ENCODE results near the gene DENND2A.

Gene DENND2A

DNA sequence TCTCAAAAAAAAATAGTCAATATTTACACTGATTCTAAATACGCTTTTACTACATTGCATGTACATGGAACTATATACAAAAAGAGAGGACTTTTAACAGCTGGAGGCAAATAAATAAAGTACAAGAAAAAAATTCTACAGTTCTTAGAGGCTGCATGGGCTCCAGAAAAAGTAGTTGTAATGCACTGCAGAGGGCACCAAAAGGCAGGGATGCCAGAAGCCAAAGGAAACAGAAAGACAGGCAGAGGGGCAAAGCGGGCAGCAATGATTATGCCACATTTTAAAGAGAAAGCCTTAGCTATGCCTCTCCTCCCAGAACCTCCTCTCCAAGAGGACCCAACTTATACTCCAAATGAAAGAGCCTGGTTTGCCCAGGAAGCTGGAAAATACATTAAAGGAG lies 20.5 kb upstream of the DENND2A start:
- Histone ChIP-seq H3K9me3 (ENCODE audit: control insufficient read depth in 1 of 2, low read length in 2 of 2) (no peaks in the 10 kb centered on the region), H3K27me3 (ENCODE audit: control insufficient read depth in 1 of 2, insufficient read depth in 2 of 2, low read length in 2 of 2) (no peaks in the 10 kb centered on the region), H3K4me3 (ENCODE audit: low read depth in 1 of 2, low read length in 2 of 2) (no peak overlapping the region), H3K36me3 (ENCODE audit: control insufficient read depth in 1 of 2, insufficient read depth in 2 of 2, low read length in 2 of 2) (no peaks in the 10 kb centered on the region), H3K27ac (ENCODE audit: low read depth, low read length) (no peak overlapping the region), H3K9ac (ENCODE audit: low read depth in 1 of 2, low read length in 2 of 2) (no peak overlapping the region), H3K4me1 (ENCODE audit: control insufficient read depth in 1 of 2, insufficient read depth in 2 of 2, low read length in 2 of 2) (peaks cover 0 to 9% of the 10 kb centered on the region in 2 donors)

GRCh38 chr7:140659856-140660255 lies 19.2 kb upstream of the DENND2A start:
- Histone ChIP-seq H3K9me3 (ENCODE audit: control insufficient read depth in 1 of 2, low read length in 2 of 2) (no peaks in the 10 kb centered on the region), H3K27ac (ENCODE audit: low read depth, low read length) (no peak overlapping the region)

GRCh38 chr7:140657891-140658290 lies 17.3 kb upstream of the DENND2A start:
- no peak overlapping the region for H3K27ac ChIP-seq (ENCODE audit: low read depth, low read length)
- H3K4me1 ChIP-seq (ENCODE audit: control insufficient read depth in 1 of 2, insufficient read depth in 2 of 2, low read length in 2 of 2) = peaks cover 0 to 16% of the 10 kb centered on the region in 2 donors
- H3K36me3 ChIP-seq (ENCODE audit: control insufficient read depth in 1 of 2, insufficient read depth in 2 of 2, low read length in 2 of 2) = no peaks in the 10 kb centered on the region
- no peak overlapping the region for H3K4me3 ChIP-seq (ENCODE audit: low read depth in 1 of 2, low read length in 2 of 2)
- H3K27me3 ChIP-seq (ENCODE audit: control insufficient read depth in 1 of 2, insufficient read depth in 2 of 2, low read length in 2 of 2) = no peaks in the 10 kb centered on the region
- H3K9ac ChIP-seq (ENCODE audit: low read depth in 1 of 2, low read length in 2 of 2) = no peak overlapping the region
- no peaks in the 10 kb centered on the region for H3K9me3 ChIP-seq (ENCODE audit: control insufficient read depth in 1 of 2, low read length in 2 of 2)

More at GRCh38 chr7:140659856-140660255, 19.2 kb upstream of the DENND2A start:
- Histone ChIP-seq H3K4me1 (ENCODE audit: control insufficient read depth in 1 of 2, insufficient read depth in 2 of 2, low read length in 2 of 2) (peaks cover 0 to 13% of the 10 kb centered on the region in 2 donors), H3K27me3 (ENCODE audit: control insufficient read depth in 1 of 2, insufficient read depth in 2 of 2, low read length in 2 of 2) (no peaks in the 10 kb centered on the region), H3K4me3 (ENCODE audit: low read depth in 1 of 2, low read length in 2 of 2) (no peak overlapping the region), H3K9ac (ENCODE audit: low read depth in 1 of 2, low read length in 2 of 2) (no peak overlapping the region), H3K36me3 (ENCODE audit: control insufficient read depth in 1 of 2, insufficient read depth in 2 of 2, low read length in 2 of 2) (no peaks in the 10 kb centered on the region)

DNA sequence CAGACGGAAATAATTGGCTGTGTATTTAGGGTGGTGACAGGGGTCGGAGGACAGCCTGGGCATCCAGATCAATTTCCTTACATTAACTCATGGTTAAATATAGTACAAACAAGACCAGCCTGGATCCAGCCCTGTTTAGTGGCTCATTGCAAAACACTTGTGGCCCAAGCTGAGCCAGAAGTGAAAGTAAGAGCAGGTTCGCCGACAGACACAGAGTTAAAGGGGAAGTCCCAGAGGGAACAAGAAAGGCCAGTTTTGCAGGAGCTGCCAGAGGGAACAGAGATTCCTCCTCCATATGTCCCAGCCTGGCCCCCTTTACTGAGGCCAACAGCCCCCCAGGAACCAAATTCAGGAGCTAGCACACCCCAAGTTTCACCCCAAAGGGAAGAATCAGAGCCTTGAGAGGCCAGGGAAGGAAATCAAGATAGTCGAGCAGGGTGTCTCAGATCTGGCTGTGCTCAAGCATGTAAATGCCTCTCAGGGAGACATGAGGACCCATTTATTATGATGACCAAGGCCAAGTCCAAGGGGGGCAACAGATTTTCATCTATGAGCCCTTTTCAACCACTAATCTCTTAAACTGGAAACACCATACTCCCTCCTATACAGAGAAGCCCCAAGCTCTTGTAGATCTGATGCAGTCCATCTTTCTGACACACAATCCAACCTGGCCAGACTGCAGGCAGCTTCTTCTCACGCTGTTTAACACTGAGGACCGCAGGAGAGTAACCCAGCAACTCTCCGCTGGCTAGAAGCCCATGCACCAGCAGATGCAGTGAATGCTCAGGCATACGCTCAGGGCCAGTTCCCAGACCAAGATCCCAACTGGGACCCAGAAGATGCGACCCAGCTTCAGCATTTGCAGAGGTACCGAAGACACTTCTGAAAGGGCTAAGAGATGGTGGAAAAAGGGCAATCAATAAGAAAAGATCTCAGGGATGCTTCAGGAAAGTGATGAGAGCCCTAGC lies 16.2 kb upstream of the DENND2A start:
- peak overlapping the region; percentile 3 to 39 for H3K9ac ChIP-seq (ENCODE audit: low read depth in 1 of 2, low read length in 2 of 2)
- no peaks in the 10 kb centered on the region for H3K9me3 ChIP-seq (ENCODE audit: control insufficient read depth in 1 of 2, low read length in 2 of 2)
- H3K4me1 ChIP-seq (ENCODE audit: control insufficient read depth in 1 of 2, insufficient read depth in 2 of 2, low read length in 2 of 2) = peaks cover 0 to 16% of the 10 kb centered on the region in 2 donors
- H3K27me3 ChIP-seq (ENCODE audit: control insufficient read depth in 1 of 2, insufficient read depth in 2 of 2, low read length in 2 of 2) = no peaks in the 10 kb centered on the region
- no peaks in the 10 kb centered on the region for H3K36me3 ChIP-seq (ENCODE audit: control insufficient read depth in 1 of 2, insufficient read depth in 2 of 2, low read length in 2 of 2)
- no peak overlapping the region for H3K27ac ChIP-seq (ENCODE audit: low read depth, low read length)
- peak overlapping the region; percentile 1 to 48 for H3K4me3 ChIP-seq (ENCODE audit: low read depth in 1 of 2, low read length in 2 of 2)

- no peaks in the 10 kb centered on the region for H3K9me3 ChIP-seq (ENCODE audit: control insufficient read depth in 1 of 2, low read length in 2 of 2)
- no peaks in the 10 kb centered on the region for H3K36me3 ChIP-seq (ENCODE audit: control insufficient read depth in 1 of 2, insufficient read depth in 2 of 2, low read length in 2 of 2)
- no peaks in the 10 kb centered on the region for H3K27me3 ChIP-seq (ENCODE audit: control insufficient read depth in 1 of 2, insufficient read depth in 2 of 2, low read length in 2 of 2)
- H3K27ac ChIP-seq (ENCODE audit: low read depth, low read length) = no peak overlapping the region
- H3K4me3 ChIP-seq (ENCODE audit: low read depth in 1 of 2, low read length in 2 of 2) = peak overlapping the region; percentile 1 to 47
- H3K4me1 ChIP-seq (ENCODE audit: control insufficient read depth in 1 of 2, insufficient read depth in 2 of 2, low read length in 2 of 2) = peaks cover 0 to 16% of the 10 kb centered on the region in 2 donors
- H3K9ac ChIP-seq (ENCODE audit: low read depth in 1 of 2, low read length in 2 of 2) = peak overlapping the region in 1 of 2 donors; percentile 36
These were observed 15.1 kb upstream of the DENND2A start for GRCh38 chr7:140655511-140656408.

- H3K27ac ChIP-seq (ENCODE audit: low read depth, low read length) = no peak overlapping the region
These were observed 14.0 kb upstream of the DENND2A start for GRCh38 chr7:140654661-140655060.

DNA sequence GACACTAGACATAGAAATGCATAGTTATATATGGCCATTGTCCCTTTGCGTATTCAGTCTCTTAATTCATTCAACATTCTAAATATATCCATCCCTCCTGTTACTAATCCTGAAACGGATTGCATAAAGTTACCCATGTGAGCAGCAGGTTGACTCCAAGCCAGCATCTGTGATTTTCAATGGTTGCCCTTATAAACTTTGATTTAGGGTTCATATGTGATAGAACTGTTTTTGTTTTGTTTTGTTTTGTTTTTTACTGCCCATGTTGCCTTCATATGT lies 13.4 kb upstream of the DENND2A start:
- no peaks in the 10 kb centered on the region for H3K9me3 ChIP-seq (ENCODE audit: control insufficient read depth in 1 of 2, low read length in 2 of 2)
- H3K4me3 ChIP-seq (ENCODE audit: low read depth in 1 of 2, low read length in 2 of 2) = no peak overlapping the region
- no peaks in the 10 kb centered on the region for H3K27me3 ChIP-seq (ENCODE audit: control insufficient read depth in 1 of 2, insufficient read depth in 2 of 2, low read length in 2 of 2)
- H3K4me1 ChIP-seq (ENCODE audit: control insufficient read depth in 1 of 2, insufficient read depth in 2 of 2, low read length in 2 of 2) = peaks cover 0 to 16% of the 10 kb centered on the region in 2 donors
- no peak overlapping the region for H3K9ac ChIP-seq (ENCODE audit: low read depth in 1 of 2, low read length in 2 of 2)
- H3K36me3 ChIP-seq (ENCODE audit: control insufficient read depth in 1 of 2, insufficient read depth in 2 of 2, low read length in 2 of 2) = no peaks in the 10 kb centered on the region
- no peak overlapping the region for H3K27ac ChIP-seq (ENCODE audit: low read depth, low read length)

More at GRCh38 chr7:140654661-140655060, 14.0 kb upstream of the DENND2A start:
- H3K9ac ChIP-seq (ENCODE audit: low read depth in 1 of 2, low read length in 2 of 2) = no peak overlapping the region
- H3K4me3 ChIP-seq (ENCODE audit: low read depth in 1 of 2, low read length in 2 of 2) = no peak overlapping the region
- no peaks in the 10 kb centered on the region for H3K36me3 ChIP-seq (ENCODE audit: control insufficient read depth in 1 of 2, insufficient read depth in 2 of 2, low read length in 2 of 2)
- peaks cover 0 to 16% of the 10 kb centered on the region in 2 donors for H3K4me1 ChIP-seq (ENCODE audit: control insufficient read depth in 1 of 2, insufficient read depth in 2 of 2, low read length in 2 of 2)
- H3K9me3 ChIP-seq (ENCODE audit: control insufficient read depth in 1 of 2, low read length in 2 of 2) = no peaks in the 10 kb centered on the region
- H3K27me3 ChIP-seq (ENCODE audit: control insufficient read depth in 1 of 2, insufficient read depth in 2 of 2, low read length in 2 of 2) = no peaks in the 10 kb centered on the region

- peaks cover 0 to 16% of the 10 kb centered on the region in 2 donors for H3K4me1 ChIP-seq (ENCODE audit: control insufficient read depth in 1 of 2, insufficient read depth in 2 of 2, low read length in 2 of 2)
- H3K36me3 ChIP-seq (ENCODE audit: control insufficient read depth in 1 of 2, insufficient read depth in 2 of 2, low read length in 2 of 2) = no peaks in the 10 kb centered on the region
- no peaks in the 10 kb centered on the region for H3K9me3 ChIP-seq (ENCODE audit: control insufficient read depth in 1 of 2, low read length in 2 of 2)
- H3K27me3 ChIP-seq (ENCODE audit: control insufficient read depth in 1 of 2, insufficient read depth in 2 of 2, low read length in 2 of 2) = no peaks in the 10 kb centered on the region
- no peak overlapping the region for H3K27ac ChIP-seq (ENCODE audit: low read depth, low read length)
- H3K4me3 ChIP-seq (ENCODE audit: low read depth in 1 of 2, low read length in 2 of 2) = no peak overlapping the region
- H3K9ac ChIP-seq (ENCODE audit: low read depth in 1 of 2, low read length in 2 of 2) = peak overlapping the region in 1 of 2 donors; percentile 2
These were observed 12.9 kb upstream of the DENND2A start for GRCh38 chr7:140653319-140654108.

DNA sequence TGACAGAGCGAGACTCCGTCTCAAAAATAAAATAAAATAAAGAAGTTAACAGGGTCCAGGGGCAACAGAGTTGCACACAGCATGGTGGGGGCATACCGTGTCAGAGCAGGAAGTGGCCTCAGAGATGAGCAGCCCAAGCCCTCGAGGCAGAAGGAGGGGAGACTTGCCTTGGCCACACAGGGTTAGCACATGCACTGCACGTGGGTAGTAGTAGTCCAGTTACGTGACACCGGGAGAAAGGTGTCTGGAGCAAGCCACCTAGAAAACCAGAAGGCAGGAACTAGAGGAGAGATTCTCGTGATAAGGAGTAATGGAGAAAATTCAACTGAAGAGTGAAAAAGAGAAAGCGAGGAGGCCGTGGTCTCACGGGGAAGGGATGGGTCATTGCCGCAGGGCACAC lies 9.8 kb upstream of the DENND2A start:
- H3K27me3 ChIP-seq (ENCODE audit: control insufficient read depth in 1 of 2, insufficient read depth in 2 of 2, low read length in 2 of 2) = no peaks in the 10 kb centered on the region
- H3K4me3 ChIP-seq (ENCODE audit: low read depth in 1 of 2, low read length in 2 of 2) = no peak overlapping the region
- no peak overlapping the region for H3K27ac ChIP-seq (ENCODE audit: low read depth, low read length)
- H3K36me3 ChIP-seq (ENCODE audit: control insufficient read depth in 1 of 2, insufficient read depth in 2 of 2, low read length in 2 of 2) = no peaks in the 10 kb centered on the region
- peaks cover 0 to 3% of the 10 kb centered on the region in 2 donors for H3K4me1 ChIP-seq (ENCODE audit: control insufficient read depth in 1 of 2, insufficient read depth in 2 of 2, low read length in 2 of 2)
- H3K9ac ChIP-seq (ENCODE audit: low read depth in 1 of 2, low read length in 2 of 2) = no peak overlapping the region
- no peaks in the 10 kb centered on the region for H3K9me3 ChIP-seq (ENCODE audit: control insufficient read depth in 1 of 2, low read length in 2 of 2)

All from duodenal mucosa (tissue), 2 donors.